ENCODE data around the gene ACO1. TPM values are rescaled to one million over a fixed set of nuclear protein-coding genes. Genes with fewer than 3 reads are reported as not detected.

Gene ACO1
- polyA plus RNA-seq, 3 donors = 43.6 to 52.0 (median 50.0) TPM

DNA sequence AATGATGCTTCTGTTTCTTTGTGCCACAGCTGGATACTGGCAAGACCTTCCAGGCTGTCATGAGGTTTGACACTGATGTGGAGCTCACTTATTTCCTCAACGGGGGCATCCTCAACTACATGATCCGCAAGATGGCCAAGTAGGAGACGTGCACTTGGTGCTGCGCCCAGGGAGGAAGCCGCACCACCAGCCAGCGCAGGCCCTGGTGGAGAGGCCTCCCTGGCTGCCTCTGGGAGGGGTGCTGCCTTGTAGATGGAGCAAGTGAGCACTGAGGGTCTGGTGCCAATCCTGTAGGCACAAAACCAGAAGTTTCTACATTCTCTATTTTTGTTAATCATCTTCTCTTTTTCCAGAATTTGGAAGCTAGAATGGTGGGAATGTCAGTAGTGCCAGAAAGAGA is 65.5 kb downstream of the ACO1 start:
- DNase-seq (ENCODE audit: extremely low read depth in 1 of 11, low read depth in 9 of 11, low spot score in 4 of 11) = no peak

DNA sequence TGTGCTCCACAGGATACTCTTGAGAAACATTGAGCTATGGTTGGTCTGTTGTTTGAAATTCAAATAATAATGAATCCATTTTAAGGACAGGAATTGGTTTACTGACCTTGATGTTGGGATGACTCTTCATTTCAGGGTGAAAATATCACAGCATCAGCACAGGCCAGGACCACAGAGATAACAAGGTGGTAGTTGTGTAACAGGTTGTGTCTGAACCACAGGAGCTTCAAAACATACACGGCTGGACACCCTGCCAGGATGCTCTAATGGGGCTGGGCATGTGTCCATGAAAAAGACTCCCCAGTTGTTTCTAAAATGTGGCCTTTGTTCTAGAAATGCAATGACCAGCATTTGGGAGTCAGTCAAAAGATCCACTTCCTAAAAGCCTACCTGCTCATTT is 69.8 kb downstream of the ACO1 start:
- no peak for DNase-seq (ENCODE audit: extremely low read depth in 1 of 11, low read depth in 9 of 11, low spot score in 4 of 11)

- no peak for DNase-seq (ENCODE audit: extremely low read depth in 1 of 11, low read depth in 9 of 11, low spot score in 4 of 11)
Measured at GRCh38 chr9:32455738-32456137, 71.3 kb downstream of the ACO1 start.

GRCh38 chr9:32456564-32456963 is 72.1 kb downstream of the ACO1 start:
- DNase-seq (ENCODE audit: extremely low read depth in 1 of 11, low read depth in 9 of 11, low spot score in 4 of 11) = no peak

DNA sequence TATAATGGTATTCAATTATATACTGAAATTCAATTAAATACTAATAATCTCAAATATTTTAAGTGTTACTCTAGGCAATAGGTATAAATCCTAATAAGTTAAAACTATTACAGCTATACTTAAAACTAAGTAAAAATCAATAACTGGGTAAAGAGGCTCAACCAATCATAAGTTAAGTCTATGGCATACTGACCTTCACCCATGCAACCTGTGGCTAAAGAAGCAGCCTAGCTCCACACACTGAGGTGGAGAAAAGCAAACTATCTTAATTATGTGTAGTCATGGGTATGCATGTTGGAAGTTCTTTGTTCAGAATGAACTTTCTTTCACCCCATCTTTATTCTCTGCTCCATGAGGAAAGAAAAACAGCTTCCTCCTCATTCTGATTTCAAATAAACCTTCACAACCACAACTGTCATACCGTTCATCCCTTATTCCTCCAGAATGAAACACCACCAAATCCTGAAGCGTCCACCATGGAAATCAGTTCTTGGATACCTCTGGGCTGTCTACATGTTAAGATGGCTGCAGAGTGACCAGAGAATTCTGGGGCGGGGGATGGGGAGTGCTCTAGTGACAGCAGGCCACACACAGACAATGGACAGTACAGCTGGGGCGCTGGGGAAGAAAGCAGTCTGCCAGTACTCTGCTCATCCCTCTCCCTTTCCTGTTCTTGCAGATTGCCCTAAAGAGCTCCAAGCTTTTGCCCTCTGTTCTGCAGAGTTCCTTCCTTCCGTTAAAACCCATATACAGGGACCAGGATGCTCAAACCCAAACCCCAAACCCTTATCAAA is 79.3 kb downstream of the ACO1 start:
- no peak for DNase-seq (ENCODE audit: extremely low read depth in 1 of 11, low read depth in 9 of 11, low spot score in 4 of 11)

DNA sequence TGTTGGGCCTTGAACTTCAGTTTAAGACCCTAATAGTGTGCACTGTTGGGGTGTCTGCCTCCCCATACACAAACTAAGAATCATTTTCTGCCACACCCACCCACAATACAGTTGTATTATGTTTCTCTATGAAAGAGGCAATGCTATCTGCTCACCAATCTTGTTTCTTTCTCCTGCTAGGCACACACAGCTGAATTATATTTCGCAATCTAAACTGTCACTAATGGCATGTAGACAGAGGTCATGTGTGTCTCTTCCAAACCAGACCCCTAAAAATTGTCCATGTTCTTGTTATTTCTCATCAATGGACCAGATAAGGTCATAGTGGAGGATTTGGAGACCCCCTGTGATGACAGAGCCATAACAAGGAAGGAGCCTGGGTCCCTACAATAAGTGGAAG is 84.3 kb downstream of the ACO1 start:
- no peak for DNase-seq (ENCODE audit: extremely low read depth in 1 of 11, low read depth in 9 of 11, low spot score in 4 of 11)

DNA sequence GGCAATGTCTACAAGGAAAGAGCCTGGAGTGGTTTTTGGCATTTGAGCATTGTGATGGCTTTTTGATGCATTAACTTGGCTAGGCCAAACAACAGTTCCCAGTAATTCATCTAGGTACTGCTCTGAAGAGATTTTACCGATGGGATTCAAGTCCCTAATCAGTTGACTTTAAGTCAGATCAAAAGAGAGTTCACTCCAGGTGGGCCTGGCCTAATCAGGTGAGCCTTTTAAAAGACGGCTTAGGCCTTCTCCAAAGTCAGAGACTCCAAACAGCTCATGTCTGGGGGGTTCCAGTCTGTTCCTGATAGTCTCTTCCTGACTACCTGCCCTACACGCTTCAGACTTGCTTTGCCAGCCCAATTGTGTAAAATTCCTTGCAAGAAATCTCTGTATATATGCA is 87.9 kb downstream of the ACO1 start:
- DNase-seq (ENCODE audit: extremely low read depth in 1 of 11, low read depth in 9 of 11, low spot score in 4 of 11) = no peak

DNA sequence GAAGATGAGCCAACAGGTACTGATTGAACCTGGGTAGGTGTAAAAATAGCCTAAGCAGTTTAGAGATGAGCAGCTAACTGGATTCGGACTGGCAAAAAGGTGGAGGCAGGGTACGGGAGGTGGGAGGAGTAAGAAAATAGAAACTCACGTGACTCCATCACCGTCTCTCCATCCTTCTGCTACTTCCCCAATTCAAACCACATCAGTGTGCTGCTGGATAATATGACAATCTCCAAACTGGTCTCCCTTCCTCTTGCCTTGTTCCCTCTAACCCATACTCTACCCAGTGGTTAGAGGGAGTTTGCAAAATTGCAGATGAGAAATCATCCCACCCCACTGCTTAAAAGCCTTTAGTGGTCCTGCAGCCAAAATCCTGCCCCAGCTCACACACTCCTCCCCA is 98.9 kb downstream of the ACO1 start:
- DNase-seq (ENCODE audit: extremely low read depth in 1 of 11, low read depth in 9 of 11, low spot score in 4 of 11) = no peak

DNA sequence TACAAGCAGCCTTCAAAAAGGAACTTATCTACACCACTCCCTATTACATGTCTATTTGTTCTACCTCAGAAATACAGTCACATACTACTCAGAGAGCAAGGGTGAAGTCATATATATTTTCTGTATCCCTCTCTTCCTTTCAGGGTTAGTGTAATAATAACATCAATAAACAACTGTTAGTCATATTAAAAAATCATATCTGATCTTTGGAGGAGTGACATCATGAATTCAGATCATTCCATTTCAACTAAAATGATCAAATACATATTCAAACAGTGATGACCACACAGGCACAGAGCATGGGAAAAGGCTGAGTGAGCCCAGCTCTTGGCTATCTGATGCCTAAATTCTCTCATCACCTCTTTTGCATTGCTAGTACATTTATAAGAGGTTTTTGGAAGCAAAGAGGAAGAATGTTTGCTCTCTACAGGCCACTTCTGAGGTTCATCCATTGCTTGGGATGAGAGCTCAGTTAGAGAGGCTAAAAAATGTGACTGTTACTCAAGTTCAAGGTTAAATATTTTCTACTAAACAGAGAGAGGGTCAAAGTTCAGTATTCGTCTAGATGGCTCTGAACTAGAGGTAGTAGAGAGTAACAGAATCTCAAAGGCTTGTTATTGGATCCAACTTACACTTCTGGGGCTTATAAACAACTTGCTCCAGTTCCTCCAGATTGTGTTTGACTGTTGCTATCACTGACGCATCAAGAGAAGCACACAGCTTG is 102.6 kb downstream of the ACO1 start:
- DNase-seq (ENCODE audit: extremely low read depth in 1 of 11, low read depth in 9 of 11, low spot score in 4 of 11) = peak in 1 of 11 donors; percentile 3

DNA sequence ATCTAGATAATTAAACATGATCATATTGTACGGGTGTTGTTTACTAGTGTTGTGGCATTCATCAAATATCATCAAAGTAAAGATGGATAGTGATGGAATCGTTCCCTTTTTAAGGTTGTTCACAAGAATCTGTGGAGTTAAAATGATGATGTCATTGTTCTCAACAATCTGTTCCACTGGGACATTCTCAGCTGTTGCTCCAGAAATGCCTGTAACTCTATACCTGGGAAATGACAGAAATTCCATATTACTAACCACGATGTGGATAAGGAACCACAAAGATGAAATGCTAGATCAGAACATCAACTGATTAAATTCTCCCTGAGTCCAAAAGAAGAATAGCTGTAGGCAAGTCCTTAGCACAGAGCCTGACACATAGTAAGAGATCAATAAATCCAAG is 103.5 kb downstream of the ACO1 start:
- no peak for DNase-seq (ENCODE audit: extremely low read depth in 1 of 11, low read depth in 9 of 11, low spot score in 4 of 11)

GRCh38 chr9:32490601-32491000 is 106.2 kb downstream of the ACO1 start:
- peak in 9 of 11 donors; percentile 3 to 23 (median 8) for DNase-seq (ENCODE audit: extremely low read depth in 1 of 11, low read depth in 9 of 11, low spot score in 4 of 11)

GRCh38 chr9:32497921-32498320 is 113.5 kb downstream of the ACO1 start:
- DNase-seq (ENCODE audit: extremely low read depth in 1 of 11, low read depth in 9 of 11, low spot score in 4 of 11) = no peak

- DNase-seq (ENCODE audit: extremely low read depth in 1 of 11, low read depth in 9 of 11, low spot score in 4 of 11) = no peak
Measured at GRCh38 chr9:32500768-32501167, 116.3 kb downstream of the ACO1 start.

- DNase-seq (ENCODE audit: extremely low read depth in 1 of 11, low read depth in 9 of 11, low spot score in 4 of 11) = no peak
Measured at GRCh38 chr9:32501868-32502267, 117.4 kb downstream of the ACO1 start.

- DNase-seq (ENCODE audit: extremely low read depth in 1 of 11, low read depth in 9 of 11, low spot score in 4 of 11) = no peak
Measured at GRCh38 chr9:32502464-32502863, 118.0 kb downstream of the ACO1 start.

DNA sequence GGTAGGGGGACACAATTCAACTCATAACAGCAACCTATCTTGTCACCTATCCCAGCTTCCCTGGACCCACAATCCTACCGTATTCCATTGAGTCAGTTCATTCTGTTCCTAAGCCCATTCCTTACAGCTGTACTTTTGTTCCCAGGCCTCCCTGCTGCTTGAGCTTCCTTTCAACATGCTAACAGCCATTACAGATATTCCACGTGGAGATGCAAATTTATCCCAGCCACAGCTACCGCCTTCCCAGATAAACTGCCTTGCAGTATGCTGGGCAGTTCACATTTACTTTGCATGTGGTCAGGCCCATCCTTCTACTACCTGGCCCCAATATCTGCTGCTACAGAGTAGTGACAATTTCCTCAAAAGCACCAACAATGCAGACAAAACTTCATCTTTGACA is 118.6 kb downstream of the ACO1 start:
- DNase-seq (ENCODE audit: extremely low read depth in 1 of 11, low read depth in 9 of 11, low spot score in 4 of 11) = no peak

Other genes with a start within 250 kb of the ACO1 start
- 10 to 100 TPM; 10.9 to 13.6 (median 13.4) TPM for gene RIGI, start 141.6 kb downstream of the ACO1 start, polyA plus RNA-seq (ENCODE audit: insufficient read length in 3 of 3)
- gene SMIM27, start 167.7 kb downstream of the ACO1 start, polyA plus RNA-seq (ENCODE audit: insufficient read length in 3 of 3) = 10 to 100 TPM; 14.7 to 18.0 (median 17.0) TPM
- 10 to 100 TPM; 30.0 to 38.4 (median 30.5) TPM for gene TOPORS, start 167.9 kb downstream of the ACO1 start, polyA plus RNA-seq (ENCODE audit: insufficient read length in 3 of 3)
- 10 to 100 TPM; 73.0 to 83.6 (median 78.9) TPM for gene NDUFB6, start 188.5 kb downstream of the ACO1 start, polyA plus RNA-seq (ENCODE audit: insufficient read length in 3 of 3)

All from renal cortex interstitium (tissue), 11 donors.